ENCODE results near the gene GAN. TPM values are rescaled to one million over a fixed set of nuclear protein-coding genes. Genes with fewer than 3 reads are reported as not detected.
A peak's percentile ranks its signal among the peaks of the same experiment; 100 is the strongest.

Gene GAN, protein sequence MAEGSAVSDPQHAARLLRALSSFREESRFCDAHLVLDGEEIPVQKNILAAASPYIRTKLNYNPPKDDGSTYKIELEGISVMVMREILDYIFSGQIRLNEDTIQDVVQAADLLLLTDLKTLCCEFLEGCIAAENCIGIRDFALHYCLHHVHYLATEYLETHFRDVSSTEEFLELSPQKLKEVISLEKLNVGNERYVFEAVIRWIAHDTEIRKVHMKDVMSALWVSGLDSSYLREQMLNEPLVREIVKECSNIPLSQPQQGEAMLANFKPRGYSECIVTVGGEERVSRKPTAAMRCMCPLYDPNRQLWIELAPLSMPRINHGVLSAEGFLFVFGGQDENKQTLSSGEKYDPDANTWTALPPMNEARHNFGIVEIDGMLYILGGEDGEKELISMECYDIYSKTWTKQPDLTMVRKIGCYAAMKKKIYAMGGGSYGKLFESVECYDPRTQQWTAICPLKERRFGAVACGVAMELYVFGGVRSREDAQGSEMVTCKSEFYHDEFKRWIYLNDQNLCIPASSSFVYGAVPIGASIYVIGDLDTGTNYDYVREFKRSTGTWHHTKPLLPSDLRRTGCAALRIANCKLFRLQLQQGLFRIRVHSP
- 1 to 10 TPM; 5.4 to 8.1 (median 7.5) TPM for total RNA-seq
- 8.4 TPM for total RNA-seq (2013)
- total RNA-seq: 22.0 to 110 (median 46.0) reads per million in 29 experiments

GRCh38 chr16:81314603-81315270 lies at the start of gene GAN:
TSS of gene GAN (plus strand) at chr16:81314962. CDS start at chr16:81315114, 152 bp downstream.
- peak; percentile 82 to 96 (median 92) for DNase-seq
- peaks cover 60 to 65% (median 61%) of the 10 kb centered on the region in 3 donors for H3K4me1 Mint-ChIP-seq
- Histone ChIP-seq H3K4me3 (ENCODE audit: control insufficient read depth in 1 of 2, extremely low read depth in 1 of 2, low read length in 1 of 2) (peak within 1 kb of the TSS; percentile 78 to 87), H3K9me3 (no peaks in the 10 kb centered on the region), H3K4me1 (ENCODE audit: control insufficient read depth in 1 of 2, extremely low read depth in 1 of 2, insufficient read depth in 2 of 2, low read length in 2 of 2) (peaks cover 12 to 24% of the 10 kb centered on the region in 2 experiments), H3K27me3 (replicated peaks in 1 of 2; ENCODE audit: control insufficient read depth in 2 of 2, extremely low read depth in 1 of 2, insufficient read depth in 2 of 2, low read length in 1 of 2) (no peaks in the 10 kb centered on the region), H3K36me3 (ENCODE audit: control insufficient read depth in 2 of 2, extremely low read depth in 1 of 2, insufficient read depth in 1 of 2, low read length in 1 of 2) (peaks cover 0 to 3% of the 10 kb centered on the region in 2 donors), H3K27ac (ENCODE audit: low read length) (peak within 1 kb of the TSS; percentile 60)
- no peaks in the 10 kb centered on the region for H3K36me3 Mint-ChIP-seq
- CTCF ChIA-PET: interaction anchor here in 1 of 2 donors (0.6 kb wide), 1 partner anchor 48 kb away, joined by 4 read pairs; no protein-coding TSS in a partner anchor
- peak; percentile 94 to 97 (median 96) for ATAC-seq (replicated peaks in 1 of 4)
- under 1% methylated on average over 75 of the region's 75 CpGs for WGBS (ENCODE audit: insufficient coverage)
- H3K4me3 Mint-ChIP-seq: peak within 1 kb of the TSS; percentile 94 to 98 (median 96)
- peak within 1 kb of the TSS; percentile 84 to 94 for H3K27ac Mint-ChIP-seq
- no peaks in the 10 kb centered on the region for H3K9me3 Mint-ChIP-seq
- POLR2A ChIA-PET: interaction anchor here (0.5 to 0.6 kb wide), 3 partner anchors 17 to 645 kb away, joined by 3 to 7 read pairs (median 6); no protein-coding TSS in a partner anchor
- no peaks in the 10 kb centered on the region for H3K27me3 Mint-ChIP-seq

DNA sequence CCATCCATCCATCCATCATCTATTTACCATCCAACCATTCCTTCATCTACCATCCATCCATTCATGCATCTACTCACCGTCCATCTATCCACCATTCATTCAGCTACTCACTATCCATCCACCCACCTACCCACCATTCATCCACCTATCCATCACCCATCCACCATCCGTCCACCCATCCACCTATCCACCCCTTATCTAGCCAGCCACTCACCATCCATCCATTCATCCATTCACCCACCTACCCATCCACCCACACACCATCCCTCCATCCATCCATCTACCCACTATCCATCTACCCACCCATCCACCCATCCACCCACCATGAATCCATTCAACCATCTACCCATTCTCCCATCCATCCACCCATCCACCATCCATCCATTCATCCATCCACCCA lies 49.7 kb upstream of the GAN start:
- no peaks in the 10 kb centered on the region for H3K9me3 ChIP-seq
- Mint-ChIP-seq H3K9me3 (peaks cover 0 to 5% (median 0%) of the 10 kb centered on the region in 3 donors), H3K36me3 (no peaks in the 10 kb centered on the region), H3K27ac (no peak overlapping the region), H3K27me3 (peaks cover 0 to 11% of the 10 kb centered on the region in 2 donors), H3K4me3 (no peak overlapping the region), H3K4me1 (peaks cover 0 to 2% (median 0%) of the 10 kb centered on the region in 3 donors)
- no peaks in the 10 kb centered on the region for H3K36me3 ChIP-seq (ENCODE audit: control insufficient read depth in 2 of 2, extremely low read depth in 1 of 2, insufficient read depth in 1 of 2, low read length in 1 of 2)
- ATAC-seq (replicated peaks in 1 of 4) (no peak), DNase-seq (no peak)
- H3K27me3 ChIP-seq (replicated peaks in 1 of 2; ENCODE audit: control insufficient read depth in 2 of 2, extremely low read depth in 1 of 2, insufficient read depth in 2 of 2, low read length in 1 of 2): peaks cover 0 to 18% of the 10 kb centered on the region in 2 experiments
- H3K4me1 ChIP-seq (ENCODE audit: control insufficient read depth in 1 of 2, extremely low read depth in 1 of 2, insufficient read depth in 2 of 2, low read length in 2 of 2): peaks cover 0 to 3% of the 10 kb centered on the region in 2 experiments
- POLR2A ChIA-PET: no interaction called here
- WGBS (ENCODE audit: insufficient coverage): 94% methylated on average over 2 of the region's 2 CpGs
- no peak overlapping the region for H3K4me3 ChIP-seq (ENCODE audit: control insufficient read depth in 1 of 2, extremely low read depth in 1 of 2, low read length in 1 of 2)
- CTCF ChIA-PET: no interaction called here
- H3K27ac ChIP-seq (ENCODE audit: low read length): no peak overlapping the region

GRCh38 chr16:81265658-81266451 lies 48.9 kb upstream of the GAN start:
- POLR2A ChIA-PET: no interaction called here
- CTCF ChIA-PET: interaction anchor here in 1 of 2 donors (0.7 kb wide), 1 partner anchor 49 kb away, joined by 4 read pairs; the partner anchor contains the start of gene GAN
- H3K4me3 ChIP-seq (ENCODE audit: control insufficient read depth in 1 of 2, extremely low read depth in 1 of 2, low read length in 1 of 2): no peak overlapping the region

GRCh38 chr16:81266680-81267095 lies 48.1 kb upstream of the GAN start:
- H3K27ac Mint-ChIP-seq: no peak overlapping the region
- no CpG with 5 or more reads among the region's 7 CpGs for WGBS (ENCODE audit: insufficient coverage)
- H3K4me3 ChIP-seq (ENCODE audit: control insufficient read depth in 1 of 2, extremely low read depth in 1 of 2, low read length in 1 of 2): no peak overlapping the region
- CTCF ChIA-PET: interaction anchor here in 1 of 2 donors (0.7 kb wide), 1 partner anchor 48 kb away, joined by 4 read pairs; the partner anchor contains the start of gene GAN
- peaks cover 0 to 5% (median 0%) of the 10 kb centered on the region in 3 donors for H3K9me3 Mint-ChIP-seq
- H3K9me3 ChIP-seq: no peaks in the 10 kb centered on the region
- peaks cover 0 to 3% of the 10 kb centered on the region in 2 experiments for H3K4me1 ChIP-seq (ENCODE audit: control insufficient read depth in 1 of 2, extremely low read depth in 1 of 2, insufficient read depth in 2 of 2, low read length in 2 of 2)
- H3K4me3 Mint-ChIP-seq: no peak overlapping the region
- POLR2A ChIA-PET: no interaction called here
- H3K4me1 Mint-ChIP-seq: no peaks in the 10 kb centered on the region
- H3K27me3 Mint-ChIP-seq: peaks cover 4 to 13% of the 10 kb centered on the region in 2 donors
- no peak overlapping the region for H3K27ac ChIP-seq (ENCODE audit: low read length)
- H3K36me3 ChIP-seq (ENCODE audit: control insufficient read depth in 2 of 2, extremely low read depth in 1 of 2, insufficient read depth in 1 of 2, low read length in 1 of 2): no peaks in the 10 kb centered on the region
- ATAC-seq (replicated peaks in 1 of 4): no peak
- DNase-seq: no peak
- peaks cover 0 to 22% of the 10 kb centered on the region in 2 experiments for H3K27me3 ChIP-seq (replicated peaks in 1 of 2; ENCODE audit: control insufficient read depth in 2 of 2, extremely low read depth in 1 of 2, insufficient read depth in 2 of 2, low read length in 1 of 2)
- H3K36me3 Mint-ChIP-seq: no peaks in the 10 kb centered on the region

More at GRCh38 chr16:81265658-81266451, 48.9 kb upstream of the GAN start:
- no peaks in the 10 kb centered on the region for H3K9me3 ChIP-seq
- H3K4me1 ChIP-seq (ENCODE audit: control insufficient read depth in 1 of 2, extremely low read depth in 1 of 2, insufficient read depth in 2 of 2, low read length in 2 of 2): peaks cover 0 to 3% of the 10 kb centered on the region in 2 experiments
- Mint-ChIP-seq H3K4me1 (peaks cover 0 to 1% (median 0%) of the 10 kb centered on the region in 3 donors), H3K4me3 (no peak overlapping the region), H3K27ac (no peak overlapping the region), H3K36me3 (no peaks in the 10 kb centered on the region), H3K9me3 (peaks cover 0 to 5% (median 0%) of the 10 kb centered on the region in 3 donors), H3K27me3 (peaks cover 0 to 10% of the 10 kb centered on the region in 2 donors)
- no peaks in the 10 kb centered on the region for H3K36me3 ChIP-seq (ENCODE audit: control insufficient read depth in 2 of 2, extremely low read depth in 1 of 2, insufficient read depth in 1 of 2, low read length in 1 of 2)
- H3K27ac ChIP-seq (ENCODE audit: low read length): no peak overlapping the region
- ATAC-seq (replicated peaks in 1 of 4): no peak
- DNase-seq: no peak
- WGBS (ENCODE audit: insufficient coverage): 88% methylated on average over 3 of the region's 5 CpGs
- H3K27me3 ChIP-seq (replicated peaks in 1 of 2; ENCODE audit: control insufficient read depth in 2 of 2, extremely low read depth in 1 of 2, insufficient read depth in 2 of 2, low read length in 1 of 2): peaks cover 0 to 18% of the 10 kb centered on the region in 2 experiments

GRCh38 chr16:81268509-81268908 lies 46.3 kb upstream of the GAN start:
- H3K36me3 ChIP-seq (ENCODE audit: control insufficient read depth in 2 of 2, extremely low read depth in 1 of 2, insufficient read depth in 1 of 2, low read length in 1 of 2): no peaks in the 10 kb centered on the region
- Mint-ChIP-seq H3K27ac (no peak overlapping the region), H3K9me3 (peaks cover 0 to 5% (median 0%) of the 10 kb centered on the region in 3 donors), H3K4me1 (no peaks in the 10 kb centered on the region), H3K4me3 (no peak overlapping the region), H3K27me3 (peaks cover 4 to 14% of the 10 kb centered on the region in 2 donors), H3K36me3 (no peaks in the 10 kb centered on the region)
- peaks cover 0 to 3% of the 10 kb centered on the region in 2 experiments for H3K4me1 ChIP-seq (ENCODE audit: control insufficient read depth in 1 of 2, extremely low read depth in 1 of 2, insufficient read depth in 2 of 2, low read length in 2 of 2)
- H3K27me3 ChIP-seq (replicated peaks in 1 of 2; ENCODE audit: control insufficient read depth in 2 of 2, extremely low read depth in 1 of 2, insufficient read depth in 2 of 2, low read length in 1 of 2): peaks cover 0 to 27% of the 10 kb centered on the region in 2 experiments
- ATAC-seq (replicated peaks in 1 of 4): no peak
- CTCF ChIA-PET: no interaction called here
- no peak overlapping the region for H3K4me3 ChIP-seq (ENCODE audit: control insufficient read depth in 1 of 2, extremely low read depth in 1 of 2, low read length in 1 of 2)
- 50% methylated on average over 1 of the region's 5 CpGs for WGBS (ENCODE audit: insufficient coverage)
- POLR2A ChIA-PET: no interaction called here
- DNase-seq: no peak
- H3K27ac ChIP-seq (ENCODE audit: low read length): no peak overlapping the region
- H3K9me3 ChIP-seq: no peaks in the 10 kb centered on the region
